Caco-2 (cell line): ENCODE data around the gene LRRC74A. TPM values are rescaled to one million over a fixed set of nuclear protein-coding genes. Genes with fewer than 3 reads are reported as not detected.

Experiments used
- BruUV-seq: library from RNA; stranded (reverse); fragments of 400-500 nt; replicated peaks from 2 replicates; lab custom pipeline; 2021; lab: Mats Ljungman, UMichigan
- CTCF ChIA-PET: fragments of 300-600 bp; sonication (Branson Sonifier 250); formaldehyde crosslinking; loops from one replicate; lab custom pipeline; 2022; ENCODE audit warnings: antibody characterized with exemption; lab: Charles Lee
- POLR2A ChIA-PET: fragments of 300-600 bp; sonication (Branson Sonifier 250); formaldehyde crosslinking; loops from one replicate; lab custom pipeline; 2022; ENCODE audit warnings: antibody characterized with exemption; lab: Charles Lee
- DNase-seq, 2 experiments: peaks; one replicate each; pipeline versions ENCODE4 v3.0.0 to v3.0.0-alpha.2; 2020 to 2022
- H3K27me3 ChIP-seq: replicated peaks from 2 replicates; pipeline ENCODE4 v1.6.0; 2011; ENCODE audit warnings: low read length; ENCODE audit not compliant: control insufficient read depth, insufficient read depth
- H3K36me3 ChIP-seq: 2 replicates; pipeline ENCODE4 v1.5.1; 2011; ENCODE audit warnings: low read length; ENCODE audit not compliant: control insufficient read depth, insufficient read depth
- H3K4me1 ChIP-seq: fragments of 250-450 bp; sonication (Bioruptor Pico); 2 replicates; pipeline ENCODE4 v1.5.1; 2020; ENCODE audit warnings: mild to moderate bottlenecking
- H3K4me3 ChIP-seq: 2 replicates; pipeline ENCODE4 v1.5.1; 2011; ENCODE audit warnings: low read depth, mild to moderate bottlenecking, control low read depth, low read length
- H3K9me3 ChIP-seq: fragments of 250-450 bp; sonication (Bioruptor Pico); 2 replicates; pipeline ENCODE4 v1.5.1; 2020; ENCODE audit warnings: mild to moderate bottlenecking, moderate library complexity
- H3K27ac Mint-ChIP-seq: one replicate; pipeline ENCODE4 v1.8.0; 2022; ENCODE audit warnings: mixed read lengths; ENCODE audit not compliant: unreplicated experiment
- H3K27me3 Mint-ChIP-seq: one replicate; pipeline ENCODE4 v1.8.0; 2022; ENCODE audit warnings: mixed read lengths; ENCODE audit not compliant: insufficient read depth, unreplicated experiment
- H3K36me3 Mint-ChIP-seq: one replicate; pipeline ENCODE4 v1.8.0; 2022; ENCODE audit warnings: mild to moderate bottlenecking, mixed read lengths; ENCODE audit not compliant: insufficient read depth, unreplicated experiment
- H3K4me1 Mint-ChIP-seq: one replicate; pipeline ENCODE4 v1.8.0; 2022; ENCODE audit warnings: low read depth, mixed read lengths; ENCODE audit not compliant: unreplicated experiment
- H3K4me3 Mint-ChIP-seq: one replicate; pipeline ENCODE4 v1.8.0; 2022; ENCODE audit warnings: mild to moderate bottlenecking, moderate library complexity, mixed read lengths; ENCODE audit not compliant: unreplicated experiment
- H3K9me3 Mint-ChIP-seq: one replicate; pipeline ENCODE4 v1.8.0; 2022; ENCODE audit warnings: mixed read lengths; ENCODE audit not compliant: unreplicated experiment
- intact Hi-C: fragments of 100-400 bp; cut with micrococcal nuclease; formaldehyde crosslinking; loops from one replicate; pipeline ENCODE4 v1.10.0; 2022; ENCODE audit not compliant: unreplicated experiment
- total RNA-seq: library from RNA; stranded (reverse); gene quantifications from 2 replicates; pipeline ENCODE4 v1.2.3, GENCODE V29; 2022
- TF ChIP-seq, protein P1 (sequence below), 2 experiments: fragments of 200-600 bp in 1 of 2; IDR thresholded peaks; 1 replicate in 1 of 2; 2 replicates in 1 of 2; pipeline versions ENCODE4 v1.5.1 to v1.8.0; 2011 to 2022; ENCODE audit warnings: antibody characterized with exemption in 1 of 2, control low read depth in 1 of 2, inconsistent platforms in 1 of 2, low read depth in 1 of 2, low read length in 1 of 2, mild to moderate bottlenecking in 1 of 2, moderate library complexity in 1 of 2; ENCODE audit not compliant: insufficient read depth in 1 of 2, severe bottlenecking in 1 of 2, unreplicated experiment in 1 of 2

The LRRC74A gene
- total RNA-seq, 1 experiment from 2014 or later: not detected

DNA sequence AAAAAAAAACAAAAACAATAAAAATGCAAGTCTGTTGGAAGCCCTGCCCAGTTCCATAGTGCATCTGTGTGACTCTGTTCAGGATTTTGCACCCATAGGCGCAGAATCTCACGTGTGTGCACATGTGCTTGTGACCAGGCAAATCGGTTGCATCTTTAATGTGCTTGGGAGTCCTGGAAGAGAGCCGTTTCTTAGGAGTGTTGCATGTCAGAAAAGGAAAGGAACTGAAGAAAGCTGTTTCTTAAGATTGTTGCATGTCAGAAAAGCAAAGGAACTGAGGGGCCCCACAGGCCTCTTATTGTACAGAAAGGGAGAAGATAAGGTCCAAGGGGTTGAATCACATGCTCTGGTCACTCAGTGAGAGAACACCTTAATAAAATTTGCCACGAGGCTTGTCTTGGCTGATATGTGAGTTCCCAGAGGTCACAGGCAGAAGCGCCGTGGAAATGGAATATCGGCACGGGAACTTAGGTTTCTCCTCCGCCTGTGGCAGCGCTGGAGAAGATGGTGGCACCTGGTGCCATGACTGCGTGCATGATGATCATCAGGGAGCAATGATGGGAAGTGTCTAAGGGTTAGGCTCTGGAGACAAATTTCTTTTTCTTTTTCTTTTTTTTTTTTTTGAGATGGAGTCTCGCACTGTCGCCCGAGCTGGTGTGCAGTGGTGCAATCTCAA, 90.0 kb downstream of the LRRC74A start:
- Histone ChIP-seq H3K27me3 (no peaks in the 10 kb centered on the region), H3K36me3 (no peaks in the 10 kb centered on the region), H3K4me3 (no peak overlapping the region), H3K9me3 (no peaks in the 10 kb centered on the region), H3K4me1 (peaks cover 29% of the 10 kb centered on the region)
- TF ChIP-seq, protein P1, sequence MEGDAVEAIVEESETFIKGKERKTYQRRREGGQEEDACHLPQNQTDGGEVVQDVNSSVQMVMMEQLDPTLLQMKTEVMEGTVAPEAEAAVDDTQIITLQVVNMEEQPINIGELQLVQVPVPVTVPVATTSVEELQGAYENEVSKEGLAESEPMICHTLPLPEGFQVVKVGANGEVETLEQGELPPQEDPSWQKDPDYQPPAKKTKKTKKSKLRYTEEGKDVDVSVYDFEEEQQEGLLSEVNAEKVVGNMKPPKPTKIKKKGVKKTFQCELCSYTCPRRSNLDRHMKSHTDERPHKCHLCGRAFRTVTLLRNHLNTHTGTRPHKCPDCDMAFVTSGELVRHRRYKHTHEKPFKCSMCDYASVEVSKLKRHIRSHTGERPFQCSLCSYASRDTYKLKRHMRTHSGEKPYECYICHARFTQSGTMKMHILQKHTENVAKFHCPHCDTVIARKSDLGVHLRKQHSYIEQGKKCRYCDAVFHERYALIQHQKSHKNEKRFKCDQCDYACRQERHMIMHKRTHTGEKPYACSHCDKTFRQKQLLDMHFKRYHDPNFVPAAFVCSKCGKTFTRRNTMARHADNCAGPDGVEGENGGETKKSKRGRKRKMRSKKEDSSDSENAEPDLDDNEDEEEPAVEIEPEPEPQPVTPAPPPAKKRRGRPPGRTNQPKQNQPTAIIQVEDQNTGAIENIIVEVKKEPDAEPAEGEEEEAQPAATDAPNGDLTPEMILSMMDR (IDR thresholded peaks at IDR 0.05; ENCODE audit: insufficient read depth in 1 of 2, low read depth in 1 of 2, low read length in 1 of 2, severe bottlenecking in 1 of 2, unreplicated experiment in 1 of 2): no peak
- ChIA-PET CTCF (interaction anchor here (2.1 kb wide), 1 partner anchor 43 kb away, joined by 8 read pairs; no protein-coding TSS in a partner anchor), POLR2A (no interaction called here)
- Mint-ChIP-seq H3K4me3 (no peak overlapping the region), H3K36me3 (no peaks in the 10 kb centered on the region), H3K9me3 (no peaks in the 10 kb centered on the region), H3K4me1 (peaks cover 20% of the 10 kb centered on the region), H3K27me3 (no peaks in the 10 kb centered on the region), H3K27ac (no peak overlapping the region)
- intact Hi-C loops: loop anchor here (5.0 to 10.0 kb wide), 2 partner anchors 49 to 91 kb away; no protein-coding TSS in a partner anchor
- DNase-seq: no peak
- BruUV-seq: no TSS peak

DNA sequence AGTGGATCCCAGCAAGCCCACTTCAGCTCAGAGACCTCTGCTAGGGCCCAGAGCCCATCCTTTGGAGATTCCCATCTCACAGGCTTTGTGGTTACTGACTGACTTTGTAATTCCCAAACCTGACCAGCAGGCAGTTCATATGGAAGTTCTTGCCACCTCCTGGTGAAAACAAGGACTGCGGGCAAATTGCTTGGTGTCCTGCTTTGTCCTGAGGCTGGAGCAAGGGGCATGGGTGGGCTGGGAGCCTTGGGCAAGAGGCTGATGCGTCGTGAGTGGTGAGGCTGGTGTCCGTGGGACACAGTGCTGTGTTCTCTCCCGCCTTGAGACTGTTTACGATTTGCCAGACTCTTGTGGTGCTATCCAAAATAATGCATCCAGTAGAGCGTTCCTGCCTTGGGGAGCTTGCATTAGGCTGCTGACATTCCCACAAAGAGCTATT, 91.0 kb downstream of the LRRC74A start:
- Mint-ChIP-seq H3K4me1 (peaks cover 20% of the 10 kb centered on the region), H3K27me3 (no peaks in the 10 kb centered on the region), H3K9me3 (no peaks in the 10 kb centered on the region), H3K36me3 (no peaks in the 10 kb centered on the region), H3K4me3 (no peak overlapping the region), H3K27ac (no peak overlapping the region)
- H3K4me1 ChIP-seq: peaks cover 29% of the 10 kb centered on the region
- no TSS peak for BruUV-seq
- no peaks in the 10 kb centered on the region for H3K27me3 ChIP-seq
- peak; percentile 80 to 81 for DNase-seq
- no peaks in the 10 kb centered on the region for H3K36me3 ChIP-seq
- H3K9me3 ChIP-seq: no peaks in the 10 kb centered on the region
- intact Hi-C loops: loop anchor here (1.0 to 10.0 kb wide), 4 partner anchors 41 to 136 kb away; no protein-coding TSS in a partner anchor
- TF ChIP-seq, protein P1 (IDR thresholded peaks at IDR 0.05; ENCODE audit: insufficient read depth in 1 of 2, low read depth in 1 of 2, low read length in 1 of 2, severe bottlenecking in 1 of 2, unreplicated experiment in 1 of 2): peak; percentile 78 to 85
- ChIA-PET CTCF (interaction anchor here (0.7 to 2.1 kb wide), 7 partner anchors 17 to 153 kb away, joined by 3 to 8 read pairs (median 3); no protein-coding TSS in a partner anchor), POLR2A (no interaction called here)
- no peak overlapping the region for H3K4me3 ChIP-seq

DNA sequence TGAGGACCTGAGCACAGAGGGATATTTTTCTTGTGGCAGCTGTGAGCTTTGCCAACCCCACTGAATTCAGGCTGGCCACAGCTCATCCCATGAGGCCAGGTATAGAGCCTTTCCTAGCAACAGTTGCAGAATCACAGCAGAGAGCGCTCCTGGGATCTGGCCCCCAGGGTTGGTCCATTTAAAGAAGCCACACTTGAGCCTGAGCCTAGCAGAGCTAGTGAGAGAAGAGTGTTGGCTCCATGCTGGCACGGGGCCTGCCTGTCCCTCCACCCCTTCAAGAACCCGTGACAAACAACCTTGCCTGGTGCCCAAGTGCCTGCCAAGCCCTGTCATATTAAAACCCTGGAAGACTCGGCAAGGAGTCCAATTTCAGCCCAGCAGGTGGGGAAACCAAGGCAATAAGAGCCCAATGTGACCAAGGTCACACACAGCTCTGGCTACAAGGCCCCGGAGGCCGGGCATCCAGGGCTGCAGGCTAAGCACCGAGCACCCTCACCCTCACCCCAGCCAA, 91.6 kb downstream of the LRRC74A start:
- H3K4me3 Mint-ChIP-seq: no peak overlapping the region
- Histone ChIP-seq H3K4me3 (no peak overlapping the region), H3K36me3 (no peaks in the 10 kb centered on the region), H3K4me1 (peaks cover 29% of the 10 kb centered on the region), H3K27me3 (no peaks in the 10 kb centered on the region), H3K9me3 (no peaks in the 10 kb centered on the region)
- no peak overlapping the region for H3K27ac Mint-ChIP-seq
- POLR2A ChIA-PET: no interaction called here
- no peaks in the 10 kb centered on the region for H3K27me3 Mint-ChIP-seq
- intact Hi-C loops: loop anchor here (1.0 to 10.0 kb wide), 4 partner anchors 41 to 136 kb away; no protein-coding TSS in a partner anchor
- CTCF ChIA-PET: interaction anchor here (0.8 to 2.1 kb wide), 6 partner anchors 24 to 153 kb away, joined by 3 to 8 read pairs (median 4); no protein-coding TSS in a partner anchor
- DNase-seq: no peak
- H3K36me3 Mint-ChIP-seq: no peaks in the 10 kb centered on the region
- no TSS peak for BruUV-seq
- no peaks in the 10 kb centered on the region for H3K9me3 Mint-ChIP-seq
- TF ChIP-seq, protein P1 (IDR thresholded peaks at IDR 0.05; ENCODE audit: insufficient read depth in 1 of 2, low read depth in 1 of 2, low read length in 1 of 2, severe bottlenecking in 1 of 2, unreplicated experiment in 1 of 2): no peak
- H3K4me1 Mint-ChIP-seq: peaks cover 20% of the 10 kb centered on the region
